ENCODE results near the gene RPL13. TPM values are rescaled to one million over a fixed set of nuclear protein-coding genes. Genes with fewer than 3 reads are reported as not detected.

Gene RPL13
- total and polyA plus RNA-seq, 2 of the 8 experiments (the other 6 are each of a cell fraction or from before 2014, with no cell fraction given) = 2,162 to 7,384 TPM

DNA sequence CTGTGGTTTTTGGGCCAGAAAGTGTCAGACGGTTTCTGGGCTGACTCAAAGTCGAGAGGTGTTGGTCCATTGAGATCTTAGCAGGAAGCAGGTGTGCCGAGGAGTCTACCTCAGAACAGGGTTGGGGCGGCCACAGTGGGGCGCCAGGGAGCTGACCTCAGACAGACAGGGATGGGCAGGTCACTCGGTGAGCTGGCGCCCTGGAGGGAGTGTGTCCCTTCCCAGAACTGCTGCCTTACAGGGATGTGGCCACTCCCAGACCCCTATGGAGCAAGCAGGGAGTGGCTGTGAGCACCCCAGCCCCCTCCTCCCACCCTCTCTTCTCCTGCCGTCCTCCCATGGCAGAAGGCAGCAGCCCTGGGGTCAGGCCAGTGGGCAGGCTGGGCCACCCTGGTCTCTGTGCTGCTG lies 39.0 kb downstream of the RPL13 start:
- H4K5ac ChIP-seq (ENCODE audit: insufficient read length, low read depth, low read length) = no peak overlapping the region
- H2BK15ac ChIP-seq (ENCODE audit: low read length) = 0 out of 2 replicates have a peak overlapping the region, but pooled peaks have one; percentile 4
- peaks cover 2% of the 10 kb centered on the region for H3K23me2 ChIP-seq (ENCODE audit: low read depth, low read length)
- H2BK20ac ChIP-seq (ENCODE audit: low read length) = no peak overlapping the region
- H3K79me1 ChIP-seq (ENCODE audit: low read depth, low read length) = no peaks in the 10 kb centered on the region
- no peaks in the 10 kb centered on the region for H3K79me2 ChIP-seq (ENCODE audit: control insufficient read depth in 1 of 2, insufficient read depth in 2 of 2, low read length in 2 of 2)
- no peak overlapping the region for H2AFZ ChIP-seq (ENCODE audit: low read length)
- H3K9me3 ChIP-seq (ENCODE audit: insufficient read depth in 2 of 2, low read depth in 1 of 2, low read length in 1 of 2) = no peaks in the 10 kb centered on the region
- no peak overlapping the region for H3K4ac ChIP-seq (replicated peaks; ENCODE audit: insufficient read length, low read depth, low read length)
- peaks cover 0 to 11% of the 10 kb centered on the region in 2 experiments for H4K20me1 ChIP-seq (replicated peaks in 1 of 2; ENCODE audit: control insufficient read depth in 1 of 2, insufficient read depth in 2 of 2, low read length in 2 of 2)
- no peak overlapping the region for H2BK120ac ChIP-seq (replicated peaks; ENCODE audit: low read depth, low read length)
- peak; percentile 61 to 88 for DNase-seq (ENCODE audit: low read depth in 1 of 2, low spot score in 2 of 2)
- H3K18ac ChIP-seq (ENCODE audit: extremely low read depth, low read length) = no peak overlapping the region; the same call in 1 of the 2 replicates
- FAIRE-seq = no peak
- no peak overlapping the region for H4K8ac ChIP-seq (ENCODE audit: extremely low read depth, insufficient read depth, low read length)
- H3K36me3 ChIP-seq (ENCODE audit: control insufficient read depth in 2 of 4, insufficient read depth in 4 of 4, low read length in 3 of 4) = no peaks in the 10 kb centered on the region
- H2BK12ac ChIP-seq (ENCODE audit: low read depth, low read length) = no peak overlapping the region
- H3K23ac ChIP-seq (ENCODE audit: insufficient read length) = no peak overlapping the region
- 34% methylated on average over 8 of the region's 8 CpGs; no CpG with 5 or more reads in 1 of the 2 experiments for WGBS, 2 experiments (ENCODE audit: extremely low coverage in 1 of 2, insufficient coverage in 1 of 2, insufficient read length in 1 of 2, insufficient replicate concordance in 2 of 2, low coverage in 1 of 2, low lambda C conversion rate in 2 of 2, missing lambda C conversion rate in 1 of 2)
- H4K91ac ChIP-seq (replicated peaks; ENCODE audit: insufficient read length, low read length) = no peak overlapping the region
- POLR2A ChIA-PET (ENCODE audit: partially characterized antibody) = interaction anchor here (0.6 to 1.2 kb wide), 8 partner anchors 10 to 186 kb away, joined by 3 to 5 read pairs (median 3); partner anchors contain the start of gene CDK10
- H3K27ac ChIP-seq (ENCODE audit: low read depth, low read length) = no peak overlapping the region
- no peak overlapping the region for H3K4me3 ChIP-seq (ENCODE audit: extremely low read depth in 1 of 4, insufficient read depth in 2 of 4, low read depth in 3 of 4, low read length in 4 of 4)
- peaks cover 0 to 11% (median 9%) of the 10 kb centered on the region in 4 experiments; a peak in 5 of 7 replicates for H3K4me1 ChIP-seq (replicated peaks in 1 of 4; ENCODE audit: control insufficient read depth in 3 of 4, insufficient read depth in 4 of 4, low read length in 3 of 4)
- no peak overlapping the region for H3K14ac ChIP-seq (ENCODE audit: insufficient read length)
- H3K27me3 ChIP-seq (replicated peaks in 1 of 4; ENCODE audit: control insufficient read depth in 3 of 4, extremely low read depth in 1 of 4, insufficient read depth in 3 of 4, low read length in 3 of 4) = no peaks in the 10 kb centered on the region; a peak in 1 of 7 replicates
- H3K9ac ChIP-seq (replicated peaks in 1 of 4; ENCODE audit: extremely low read depth in 1 of 4, low read depth in 3 of 4, low read length in 3 of 4) = no peak overlapping the region
- no peak overlapping the region for H3K56ac ChIP-seq (replicated peaks; ENCODE audit: insufficient read length, low read depth, low read length)
- H2BK5ac ChIP-seq (ENCODE audit: low read depth, low read length) = 0 out of 2 replicates have a peak overlapping the region, but pooled peaks have one; percentile 56
- CTCF ChIA-PET (ENCODE audit: partially characterized antibody) = interaction anchor here (0.6 to 4.8 kb wide), 26 partner anchors 8 to 190 kb away, joined by 3 to 56 read pairs (median 4); partner anchors contain the start of gene DPEP1
- H3K4me2 ChIP-seq (ENCODE audit: insufficient read depth in 1 of 2, low read depth in 2 of 2, low read length in 2 of 2) = no peak overlapping the region
- H2AK5ac ChIP-seq (ENCODE audit: low read depth, low read length) = no peak overlapping the region
- TF ChIP-seq RAD21 (IDR thresholded peaks at IDR 0.05 in 1 of 2, conservative IDR thresholded peaks at IDR 0.05 in 1 of 2; ENCODE audit: low read depth in 2 of 2, low read length in 2 of 2) (peak; percentile 59 to 72), TAF7 (optimal IDR thresholded peaks at IDR 0.05; ENCODE audit: borderline replicate concordance, low read depth, low read length) (no peak), SAP30 (IDR thresholded peaks at IDR 0.05; ENCODE audit: insufficient read depth, insufficient replicate concordance, low read length) (no peak), RNF2 (IDR thresholded peaks at IDR 0.05; ENCODE audit: borderline replicate concordance, low read depth, low read length, missing control alignments, poor library complexity, severe bottlenecking) (no peak), GABPA (IDR thresholded peaks at IDR 0.05; ENCODE audit: borderline replicate concordance, insufficient read depth, low read length) (no peak; the same call in 1 of the 2 replicates), TBP (IDR thresholded peaks at IDR 0.05; ENCODE audit: low read depth, low read length) (0 out of 2 replicates have a peak, but pooled peaks have one; percentile 15), EP300 (IDR thresholded peaks at IDR 0.05; ENCODE audit: borderline replicate concordance in 1 of 2, low read depth in 2 of 2, low read length in 2 of 2) (no peak), CTCF (IDR thresholded peaks at IDR 0.05; ENCODE audit: control extremely low read depth in 1 of 3, insufficient read depth in 1 of 3, low read depth in 1 of 3, low read length in 3 of 3) (peak; percentile 81 to 85 (median 82))

Measured in H1 (cell line).